Measurements from ENCODE around the gene AK8.

AK8 gene

DNA sequence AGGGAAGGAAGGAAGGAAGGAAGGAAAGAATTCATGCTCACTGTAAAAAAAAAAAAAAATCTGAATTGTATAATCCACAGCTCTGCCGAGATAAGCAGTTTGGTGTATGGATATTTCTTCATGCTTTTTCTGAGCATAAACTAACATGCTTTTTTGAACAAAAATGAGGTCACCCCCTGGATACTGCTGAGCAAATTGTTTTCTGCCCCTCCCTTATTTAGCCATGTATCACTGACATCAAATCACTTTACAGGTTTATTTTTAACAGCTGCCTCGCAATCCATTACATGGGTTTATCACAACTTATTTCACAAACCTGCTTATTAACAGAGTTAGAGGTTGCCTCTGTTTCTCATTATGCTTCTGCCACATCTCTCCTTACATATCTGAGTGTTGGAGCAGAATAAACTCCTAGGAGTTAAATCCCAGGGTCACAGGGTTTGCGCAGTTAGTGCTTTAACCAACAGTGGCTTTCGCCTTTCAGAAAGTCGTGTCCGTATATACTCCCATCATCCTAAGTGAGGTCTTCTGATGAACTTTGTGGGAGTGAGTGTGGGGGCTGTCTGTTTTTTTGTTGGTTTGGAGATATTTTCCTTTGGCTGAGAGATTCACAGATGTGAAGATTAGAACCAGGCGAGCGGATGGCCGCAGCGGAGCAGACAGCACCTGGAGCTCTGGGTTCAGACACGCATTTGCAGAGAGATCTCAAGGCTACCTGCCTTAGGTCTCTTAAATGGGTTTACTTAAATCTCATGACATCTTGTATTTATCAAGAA, 57.7 kb downstream of the AK8 start:
- TF ChIP-seq EZH2phosphoT487 (conservative IDR thresholded peaks at IDR 0.05; ENCODE audit: low read length): no peak
- TF ChIP-seq, protein P1, sequence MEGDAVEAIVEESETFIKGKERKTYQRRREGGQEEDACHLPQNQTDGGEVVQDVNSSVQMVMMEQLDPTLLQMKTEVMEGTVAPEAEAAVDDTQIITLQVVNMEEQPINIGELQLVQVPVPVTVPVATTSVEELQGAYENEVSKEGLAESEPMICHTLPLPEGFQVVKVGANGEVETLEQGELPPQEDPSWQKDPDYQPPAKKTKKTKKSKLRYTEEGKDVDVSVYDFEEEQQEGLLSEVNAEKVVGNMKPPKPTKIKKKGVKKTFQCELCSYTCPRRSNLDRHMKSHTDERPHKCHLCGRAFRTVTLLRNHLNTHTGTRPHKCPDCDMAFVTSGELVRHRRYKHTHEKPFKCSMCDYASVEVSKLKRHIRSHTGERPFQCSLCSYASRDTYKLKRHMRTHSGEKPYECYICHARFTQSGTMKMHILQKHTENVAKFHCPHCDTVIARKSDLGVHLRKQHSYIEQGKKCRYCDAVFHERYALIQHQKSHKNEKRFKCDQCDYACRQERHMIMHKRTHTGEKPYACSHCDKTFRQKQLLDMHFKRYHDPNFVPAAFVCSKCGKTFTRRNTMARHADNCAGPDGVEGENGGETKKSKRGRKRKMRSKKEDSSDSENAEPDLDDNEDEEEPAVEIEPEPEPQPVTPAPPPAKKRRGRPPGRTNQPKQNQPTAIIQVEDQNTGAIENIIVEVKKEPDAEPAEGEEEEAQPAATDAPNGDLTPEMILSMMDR (IDR thresholded peaks at IDR 0.05; ENCODE audit: insufficient read depth, low read length, poor library complexity, severe bottlenecking): no peak
- no peak overlapping the region for H3K27ac ChIP-seq (ENCODE audit: low read depth, low read length)
- no peaks in the 10 kb centered on the region for H3K27me3 ChIP-seq (ENCODE audit: low read length)

DNA sequence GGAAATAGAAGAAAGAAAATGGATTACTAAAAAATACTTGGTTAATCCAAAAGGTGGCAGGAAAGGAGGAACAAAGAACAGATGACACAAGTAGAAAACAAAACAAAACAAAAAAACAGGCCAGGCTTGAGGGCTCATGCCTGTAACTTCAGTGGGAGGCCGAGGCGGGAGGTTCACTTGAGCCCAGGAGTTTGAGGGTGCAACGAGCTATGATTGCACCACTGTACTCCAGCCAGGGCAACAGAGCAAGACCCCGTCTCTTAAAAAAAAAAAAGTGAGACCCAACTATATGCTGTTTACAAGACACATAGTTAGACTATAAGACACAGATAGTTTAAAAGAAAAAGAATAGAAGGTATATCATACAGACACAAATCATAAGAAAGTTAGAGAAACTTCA, 59.5 kb downstream of the AK8 start:
- TF ChIP-seq, protein P1 (IDR thresholded peaks at IDR 0.05; ENCODE audit: insufficient read depth, low read length, poor library complexity, severe bottlenecking): no peak
- TF ChIP-seq EZH2phosphoT487 (conservative IDR thresholded peaks at IDR 0.05; ENCODE audit: low read length): no peak
- no peaks in the 10 kb centered on the region for H3F3A ChIP-seq (ENCODE audit: insufficient read depth)
- no peak overlapping the region for H3K27ac ChIP-seq (ENCODE audit: low read depth, low read length)
- no peaks in the 10 kb centered on the region for H3K36me3 ChIP-seq (ENCODE audit: low read length)
- no peaks in the 10 kb centered on the region for H3K9me2 ChIP-seq (replicated peaks; ENCODE audit: insufficient read depth, low read length)
- H2AFZ ChIP-seq (ENCODE audit: low read depth, low read length, severe bottlenecking): no peak overlapping the region
- no peaks in the 10 kb centered on the region for H3K79me2 ChIP-seq (ENCODE audit: insufficient read depth, low read length)
- no peak overlapping the region for H3K4me2 ChIP-seq (ENCODE audit: low read depth, low read length, poor library complexity, severe bottlenecking)
- H3K4me3 ChIP-seq (ENCODE audit: insufficient read depth, low read length, poor library complexity, severe bottlenecking): no peak overlapping the region
- no peaks in the 10 kb centered on the region for H3K9me3 ChIP-seq (ENCODE audit: insufficient read depth, low read length)
- H3K9ac ChIP-seq (ENCODE audit: low read length): no peak overlapping the region
- no peaks in the 10 kb centered on the region for H3K27me3 ChIP-seq (ENCODE audit: low read length)
- H4K20me1 ChIP-seq (ENCODE audit: low read depth, low read length): no peaks in the 10 kb centered on the region

More for the DNA sequence above, 57.7 kb downstream of the AK8 start:
- no peak overlapping the region for H3K4me3 ChIP-seq (ENCODE audit: insufficient read depth, low read length, poor library complexity, severe bottlenecking)
- H3F3A ChIP-seq (ENCODE audit: insufficient read depth): no peaks in the 10 kb centered on the region
- H3K9me3 ChIP-seq (ENCODE audit: insufficient read depth, low read length): no peaks in the 10 kb centered on the region
- no peaks in the 10 kb centered on the region for H4K20me1 ChIP-seq (ENCODE audit: low read depth, low read length)
- H3K9me2 ChIP-seq (replicated peaks; ENCODE audit: insufficient read depth, low read length): no peaks in the 10 kb centered on the region
- no peak overlapping the region for H3K4me2 ChIP-seq (ENCODE audit: low read depth, low read length, poor library complexity, severe bottlenecking)
- no peak overlapping the region for H2AFZ ChIP-seq (ENCODE audit: low read depth, low read length, severe bottlenecking)
- H3K79me2 ChIP-seq (ENCODE audit: insufficient read depth, low read length): no peaks in the 10 kb centered on the region
- no peak overlapping the region for H3K9ac ChIP-seq (ENCODE audit: low read length)
- H3K36me3 ChIP-seq (ENCODE audit: low read length): no peaks in the 10 kb centered on the region

DNA sequence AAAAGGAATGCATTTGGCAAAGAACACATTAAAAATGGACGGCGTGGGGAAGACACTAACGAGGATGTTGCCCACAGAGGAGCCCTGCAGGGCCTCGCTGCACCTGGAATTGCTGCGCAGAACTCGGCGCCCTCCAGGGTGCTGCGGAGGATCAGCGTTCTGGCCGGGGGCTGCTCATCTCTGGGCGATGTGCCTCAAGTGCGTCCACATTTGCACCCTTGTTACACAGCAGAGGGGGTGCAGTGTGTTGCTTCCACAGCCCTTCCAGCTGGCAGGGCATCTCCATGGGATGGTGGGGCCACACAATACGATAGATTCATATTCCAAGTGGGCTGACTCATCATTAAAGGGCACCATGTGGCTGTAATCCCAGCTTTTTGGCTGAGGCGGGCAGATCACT, 63.1 kb downstream of the AK8 start:
- Histone ChIP-seq H3K9me3 (ENCODE audit: insufficient read depth, low read length) (no peaks in the 10 kb centered on the region), H3F3A (ENCODE audit: insufficient read depth) (no peaks in the 10 kb centered on the region), H3K9me2 (replicated peaks; ENCODE audit: insufficient read depth, low read length) (no peaks in the 10 kb centered on the region), H3K36me3 (ENCODE audit: low read length) (no peaks in the 10 kb centered on the region), H3K4me3 (ENCODE audit: insufficient read depth, low read length, poor library complexity, severe bottlenecking) (no peak overlapping the region), H4K20me1 (ENCODE audit: low read depth, low read length) (no peaks in the 10 kb centered on the region), H3K4me2 (ENCODE audit: low read depth, low read length, poor library complexity, severe bottlenecking) (no peak overlapping the region), H3K9ac (ENCODE audit: low read length) (no peak overlapping the region), H2AFZ (ENCODE audit: low read depth, low read length, severe bottlenecking) (no peak overlapping the region), H3K79me2 (ENCODE audit: insufficient read depth, low read length) (no peaks in the 10 kb centered on the region), H3K27ac (ENCODE audit: low read depth, low read length) (no peak overlapping the region), H3K27me3 (ENCODE audit: low read length) (no peaks in the 10 kb centered on the region)
- TF ChIP-seq, protein P1 (IDR thresholded peaks at IDR 0.05; ENCODE audit: insufficient read depth, low read length, poor library complexity, severe bottlenecking): no peak
- no peak for TF ChIP-seq EZH2phosphoT487 (conservative IDR thresholded peaks at IDR 0.05; ENCODE audit: low read length)
